Glutamatergic neuron (in vitro differentiated cells): ENCODE data around the gene TRAFD1. TPM values are rescaled to one million over a fixed set of nuclear protein-coding genes. Genes with fewer than 3 reads are reported as not detected.

Experiments used
- DNase-seq: peaks from one replicate; pipeline ENCODE4 v3.0.0; 2022
- H3K27ac Mint-ChIP-seq: one replicate; pipeline ENCODE4 v1.8.0; 2020; ENCODE audit warnings: mild to moderate bottlenecking, mixed read lengths, inconsistent platforms; ENCODE audit not compliant: unreplicated experiment
- H3K27me3 Mint-ChIP-seq: one replicate; pipeline ENCODE4 v1.8.0; 2020; ENCODE audit warnings: mild to moderate bottlenecking, moderate library complexity, mixed read lengths, inconsistent platforms; ENCODE audit not compliant: unreplicated experiment
- H3K36me3 Mint-ChIP-seq: one replicate; pipeline ENCODE4 v1.8.0; 2020; ENCODE audit warnings: mild to moderate bottlenecking, mixed read lengths, inconsistent platforms; ENCODE audit not compliant: unreplicated experiment
- H3K4me1 Mint-ChIP-seq: one replicate; pipeline ENCODE4 v1.8.0; 2020; ENCODE audit warnings: mild to moderate bottlenecking, low read depth, mixed read lengths, inconsistent platforms; ENCODE audit not compliant: unreplicated experiment
- H3K4me3 Mint-ChIP-seq: one replicate; pipeline ENCODE4 v1.8.0; 2020; ENCODE audit warnings: mild to moderate bottlenecking, mixed read lengths, inconsistent platforms; ENCODE audit not compliant: unreplicated experiment
- H3K9me3 Mint-ChIP-seq: one replicate; pipeline ENCODE4 v1.8.0; 2020; ENCODE audit warnings: mild to moderate bottlenecking, moderate library complexity, mixed read lengths, inconsistent platforms; ENCODE audit not compliant: unreplicated experiment
- total RNA-seq: library from RNA; stranded (reverse); fragmentation: NEBNext Ultra II Directional; extraction: Animal tissue kit (Norgen Biotek cat#: 25700); gene quantifications from one replicate; pipeline ENCODE4 v1.2.1, GENCODE V29; 2021; ENCODE audit not compliant: unreplicated experiment
- TF ChIP-seq, protein P1 (sequence below): fragments of 200-600 bp; sonication (generic); IDR thresholded peaks from one replicate; pipeline ENCODE4 v1.5.0; 2021; ENCODE audit not compliant: partially characterized antibody, unreplicated experiment

The TRAFD1 gene
- total RNA-seq, 1 donor from 2014 or later = 36.8 TPM

DNA sequence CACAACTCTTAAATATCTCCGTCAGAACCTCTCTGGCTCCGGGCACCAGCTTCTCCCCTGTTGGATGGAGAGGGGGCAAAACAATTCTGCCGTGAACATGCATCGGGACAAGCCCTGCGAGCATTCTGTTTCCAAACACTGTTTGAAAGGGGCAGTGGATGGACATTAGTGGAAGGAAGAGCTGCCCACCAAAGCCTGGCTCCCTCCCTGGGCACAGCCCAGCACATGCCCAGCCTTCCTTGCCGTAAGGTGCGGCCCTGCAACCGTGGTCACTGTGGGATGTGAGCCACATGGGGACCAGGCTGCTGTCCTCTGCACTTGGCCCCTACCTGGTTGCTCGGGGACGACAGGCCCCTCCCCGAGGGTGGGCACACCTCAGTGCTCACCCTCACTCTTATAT is 54.0 kb downstream of the TRAFD1 start:
- H3K36me3 Mint-ChIP-seq = peaks cover 10% of the 10 kb centered on the region
- H3K4me3 Mint-ChIP-seq = no peak overlapping the region
- peaks cover 2% of the 10 kb centered on the region for H3K27me3 Mint-ChIP-seq
- peaks cover 8% of the 10 kb centered on the region for H3K9me3 Mint-ChIP-seq
- H3K27ac Mint-ChIP-seq = no peak overlapping the region
- no peak for DNase-seq
- TF ChIP-seq, protein P1, sequence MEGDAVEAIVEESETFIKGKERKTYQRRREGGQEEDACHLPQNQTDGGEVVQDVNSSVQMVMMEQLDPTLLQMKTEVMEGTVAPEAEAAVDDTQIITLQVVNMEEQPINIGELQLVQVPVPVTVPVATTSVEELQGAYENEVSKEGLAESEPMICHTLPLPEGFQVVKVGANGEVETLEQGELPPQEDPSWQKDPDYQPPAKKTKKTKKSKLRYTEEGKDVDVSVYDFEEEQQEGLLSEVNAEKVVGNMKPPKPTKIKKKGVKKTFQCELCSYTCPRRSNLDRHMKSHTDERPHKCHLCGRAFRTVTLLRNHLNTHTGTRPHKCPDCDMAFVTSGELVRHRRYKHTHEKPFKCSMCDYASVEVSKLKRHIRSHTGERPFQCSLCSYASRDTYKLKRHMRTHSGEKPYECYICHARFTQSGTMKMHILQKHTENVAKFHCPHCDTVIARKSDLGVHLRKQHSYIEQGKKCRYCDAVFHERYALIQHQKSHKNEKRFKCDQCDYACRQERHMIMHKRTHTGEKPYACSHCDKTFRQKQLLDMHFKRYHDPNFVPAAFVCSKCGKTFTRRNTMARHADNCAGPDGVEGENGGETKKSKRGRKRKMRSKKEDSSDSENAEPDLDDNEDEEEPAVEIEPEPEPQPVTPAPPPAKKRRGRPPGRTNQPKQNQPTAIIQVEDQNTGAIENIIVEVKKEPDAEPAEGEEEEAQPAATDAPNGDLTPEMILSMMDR = no peak
- no peaks in the 10 kb centered on the region for H3K4me1 Mint-ChIP-seq

DNA sequence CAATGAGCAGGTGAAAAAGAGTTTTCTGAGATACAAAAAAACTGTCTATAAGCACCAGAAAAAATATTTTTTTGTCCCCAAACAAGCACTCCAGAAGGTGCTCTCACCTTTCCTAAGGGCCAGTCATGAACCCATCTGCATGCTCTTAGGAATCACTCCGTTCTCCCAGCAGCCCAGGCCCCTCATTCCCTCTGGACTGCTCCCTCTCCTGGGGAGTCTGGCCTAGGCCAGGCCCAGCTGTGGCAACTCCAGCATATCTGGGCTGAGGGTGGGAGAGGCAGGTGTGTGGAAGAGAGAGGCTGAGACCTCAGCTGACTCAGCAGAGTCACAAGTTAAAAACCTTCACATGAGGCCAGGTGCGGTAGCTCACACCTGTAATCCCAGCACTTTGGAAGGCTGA is 54.6 kb downstream of the TRAFD1 start:
- Mint-ChIP-seq H3K9me3 (peaks cover 8% of the 10 kb centered on the region), H3K4me3 (no peak overlapping the region), H3K27ac (no peak overlapping the region), H3K36me3 (peaks cover 10% of the 10 kb centered on the region), H3K27me3 (peaks cover 2% of the 10 kb centered on the region), H3K4me1 (no peaks in the 10 kb centered on the region)
- TF ChIP-seq, protein P1 = no peak
- no peak for DNase-seq

DNA sequence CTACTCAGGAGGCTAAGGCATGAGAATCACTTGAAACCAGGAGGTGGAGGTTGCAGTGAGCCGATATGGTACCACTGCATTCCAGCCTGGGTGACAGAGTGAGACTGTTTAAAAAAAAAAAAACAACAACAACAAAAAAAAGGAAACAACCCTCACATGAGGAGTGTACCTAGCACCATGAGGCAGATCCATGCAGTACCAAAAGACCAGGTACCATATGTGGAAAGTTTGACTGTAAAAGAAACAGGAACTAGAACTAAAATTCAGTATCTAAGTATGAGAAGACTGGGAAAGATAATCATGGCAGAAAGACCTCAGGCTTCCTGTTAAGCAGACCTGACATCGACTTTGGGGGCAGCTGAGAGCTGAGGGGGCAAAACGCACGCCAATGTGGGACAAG is 55.1 kb downstream of the TRAFD1 start:
- no peak overlapping the region for H3K4me3 Mint-ChIP-seq
- no peaks in the 10 kb centered on the region for H3K4me1 Mint-ChIP-seq
- TF ChIP-seq, protein P1 = no peak

DNA sequence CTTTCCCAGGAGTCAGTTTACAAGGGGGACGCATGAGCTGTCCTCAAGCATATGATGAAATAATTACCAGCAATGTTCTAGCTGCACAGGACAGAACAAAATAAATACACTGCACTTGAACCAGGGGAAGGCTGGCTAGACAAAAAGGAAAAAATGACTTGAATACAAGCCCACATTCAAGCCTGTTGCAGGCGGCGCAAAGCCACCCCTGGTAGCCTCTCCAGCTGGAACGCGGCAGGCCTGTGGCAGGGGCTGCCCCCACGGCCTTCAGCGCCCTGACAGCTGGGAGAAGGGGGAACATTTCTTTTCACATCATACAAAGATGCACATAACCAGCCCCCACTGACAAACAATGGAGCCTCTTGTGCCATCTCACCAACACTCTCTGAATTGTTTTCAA is 57.1 kb downstream of the TRAFD1 start:
- Mint-ChIP-seq H3K36me3 (no peaks in the 10 kb centered on the region), H3K4me3 (no peak overlapping the region), H3K27ac (no peak overlapping the region), H3K4me1 (no peaks in the 10 kb centered on the region), H3K9me3 (peaks cover 2% of the 10 kb centered on the region), H3K27me3 (peaks cover 4% of the 10 kb centered on the region)
- TF ChIP-seq, protein P1 = no peak
- no peak for DNase-seq

More for the DNA sequence above, 55.1 kb downstream of the TRAFD1 start:
- Mint-ChIP-seq H3K9me3 (peaks cover 8% of the 10 kb centered on the region), H3K27me3 (peaks cover 2% of the 10 kb centered on the region), H3K36me3 (peaks cover 6% of the 10 kb centered on the region), H3K27ac (no peak overlapping the region)
- DNase-seq = no peak

DNA sequence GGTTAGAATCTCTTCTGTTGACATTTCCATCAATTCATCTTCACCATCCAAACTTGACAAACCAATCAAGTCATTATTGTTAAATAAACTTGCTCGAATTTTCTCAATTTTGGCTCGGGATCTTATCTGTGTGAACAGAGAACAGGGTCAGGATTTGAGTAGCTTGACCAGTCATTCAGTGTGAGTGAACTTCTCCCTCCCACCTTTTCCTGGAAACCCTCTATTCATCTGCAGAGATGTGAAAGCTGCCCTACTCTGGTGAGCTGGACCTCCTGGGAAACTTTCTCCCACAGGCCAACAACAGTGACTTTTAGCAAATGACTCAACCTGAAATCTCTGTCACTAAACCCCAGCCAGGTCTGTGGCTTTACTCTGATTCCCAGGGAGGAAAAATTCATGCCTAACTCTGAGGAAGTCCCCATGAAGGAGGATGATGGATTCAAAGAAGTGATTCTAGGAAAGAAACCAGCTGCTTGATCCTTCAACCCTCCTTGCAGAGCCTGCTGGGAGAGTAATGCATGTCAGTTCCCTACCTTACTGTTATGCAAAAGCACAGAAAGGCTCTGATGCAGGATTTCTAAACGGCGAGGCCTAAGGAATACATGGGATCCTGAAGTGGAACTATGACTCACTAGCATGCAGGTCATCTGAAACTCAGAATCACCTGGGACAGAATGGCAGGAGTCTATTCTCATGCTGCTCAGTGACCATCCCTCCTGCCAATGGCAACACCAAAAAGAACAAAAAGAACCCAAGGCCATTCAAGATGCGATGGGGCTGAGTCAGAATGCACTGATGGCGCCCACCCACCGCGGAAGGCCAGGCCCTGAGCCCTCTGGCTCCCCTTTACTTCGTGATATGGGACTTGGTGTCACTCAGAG is 58.0 kb downstream of the TRAFD1 start:
- no peak overlapping the region for H3K4me3 Mint-ChIP-seq
- H3K4me1 Mint-ChIP-seq = no peaks in the 10 kb centered on the region
- TF ChIP-seq, protein P1 = no peak
- no peaks in the 10 kb centered on the region for H3K36me3 Mint-ChIP-seq
- H3K27me3 Mint-ChIP-seq = peaks cover 4% of the 10 kb centered on the region
- H3K9me3 Mint-ChIP-seq = peaks cover 2% of the 10 kb centered on the region
- no peak overlapping the region for H3K27ac Mint-ChIP-seq
- no peak for DNase-seq
